GM12878 (cell line): Measurements from ENCODE around the gene PHF21B.

Experiments used
- DPF2 ChIP-seq: fragments of 450-650 bp; IDR thresholded peaks from 2 replicates; pipeline ENCODE4 v1.6.1; 2017; ENCODE audit warnings: mild to moderate bottlenecking
- GABPA ChIP-seq: IDR thresholded peaks from 2 replicates; pipeline ENCODE4 v1.6.1; 2014; ENCODE audit warnings: antibody characterized with exemption, low read depth, mild to moderate bottlenecking, inconsistent platforms
- JUND ChIP-seq: IDR thresholded peaks from 2 replicates; pipeline ENCODE4 v1.6.1; 2012; ENCODE audit warnings: low read depth, mild to moderate bottlenecking, low read length, improper control_type of control experiment, moderate library complexity
- KAT2A ChIP-seq: conservative IDR thresholded peaks from 2 replicates; pipeline ENCODE4 v1.6.1; 2011; ENCODE audit warnings: low read depth, low read length; ENCODE audit not compliant: control insufficient read depth
- MXI1 ChIP-seq: fragments of 150-350 bp; IDR thresholded peaks from 2 replicates; pipeline ENCODE4 v1.6.1; 2011; ENCODE audit warnings: low read depth, mild to moderate bottlenecking, inconsistent platforms, low read length, improper control_type of control experiment
- NR2F1 ChIP-seq: fragments of 450-650 bp; conservative IDR thresholded peaks from 2 replicates; pipeline ENCODE4 v1.6.1; 2017; ENCODE audit warnings: mild to moderate bottlenecking
- PAX8 ChIP-seq: fragments of 450-650 bp; IDR thresholded peaks from 2 replicates; pipeline ENCODE4 v1.6.1; 2017; ENCODE audit warnings: mild to moderate bottlenecking, moderate library complexity
- POLR2A ChIP-seq: IDR thresholded peaks from 2 replicates; pipeline ENCODE4 v1.6.1; 2011; ENCODE audit warnings: low read depth, mild to moderate bottlenecking, low read length
- SPI1 ChIP-seq: IDR thresholded peaks from 2 replicates; pipeline ENCODE4 v1.6.1; 2011; ENCODE audit warnings: low read depth, mild to moderate bottlenecking, low read length, moderate library complexity, borderline replicate concordance; ENCODE audit not compliant: insufficient read depth
- TF ChIP-seq, protein P1 (sequence below): IDR thresholded peaks from 2 replicates; pipeline ENCODE4 v1.6.1; 2012; ENCODE audit warnings: low read length, inconsistent platforms
- TF ChIP-seq, protein P2 (sequence below), 3 experiments: IDR thresholded peaks in 2 of 3; conservative IDR thresholded peaks in 1 of 3; 2 replicates each; pipeline ENCODE4 v1.5.1; 2011; ENCODE audit warnings: low read depth in 3 of 3, low read length in 3 of 3, mild to moderate bottlenecking in 3 of 3, control low read depth in 2 of 3, moderate library complexity in 2 of 3, inconsistent platforms in 1 of 3, mixed read lengths in 1 of 3; ENCODE audit not compliant: control insufficient read depth in 2 of 3, insufficient read depth in 1 of 3; ENCODE audit errors: extremely low read depth in 1 of 3

DNA sequence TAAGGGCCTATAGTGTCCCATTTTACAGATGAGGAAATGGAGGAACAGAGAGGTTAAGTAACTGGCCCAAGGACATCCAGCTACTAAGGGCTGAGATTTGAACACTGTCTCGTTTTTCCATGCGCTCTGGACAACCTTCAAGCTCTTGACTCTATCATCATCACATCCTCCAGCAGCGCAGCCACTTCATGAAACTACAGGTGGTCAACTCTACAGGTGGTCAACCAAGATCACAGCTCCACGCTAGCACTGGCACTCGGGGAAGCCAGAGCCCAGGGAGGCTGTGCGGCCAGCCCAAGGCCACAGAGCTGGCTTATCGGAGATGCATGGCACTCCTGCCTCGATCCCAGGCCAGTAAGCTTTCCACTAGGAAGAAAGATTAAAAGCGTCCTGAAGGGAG, 40.0 kb downstream of the PHF21B start:
- TF ChIP-seq PAX8: no peak
- TF ChIP-seq, protein P1, sequence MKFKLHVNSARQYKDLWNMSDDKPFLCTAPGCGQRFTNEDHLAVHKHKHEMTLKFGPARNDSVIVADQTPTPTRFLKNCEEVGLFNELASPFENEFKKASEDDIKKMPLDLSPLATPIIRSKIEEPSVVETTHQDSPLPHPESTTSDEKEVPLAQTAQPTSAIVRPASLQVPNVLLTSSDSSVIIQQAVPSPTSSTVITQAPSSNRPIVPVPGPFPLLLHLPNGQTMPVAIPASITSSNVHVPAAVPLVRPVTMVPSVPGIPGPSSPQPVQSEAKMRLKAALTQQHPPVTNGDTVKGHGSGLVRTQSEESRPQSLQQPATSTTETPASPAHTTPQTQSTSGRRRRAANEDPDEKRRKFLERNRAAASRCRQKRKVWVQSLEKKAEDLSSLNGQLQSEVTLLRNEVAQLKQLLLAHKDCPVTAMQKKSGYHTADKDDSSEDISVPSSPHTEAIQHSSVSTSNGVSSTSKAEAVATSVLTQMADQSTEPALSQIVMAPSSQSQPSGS: no peak
- no peak for TF ChIP-seq DPF2
- TF ChIP-seq, protein P2, sequence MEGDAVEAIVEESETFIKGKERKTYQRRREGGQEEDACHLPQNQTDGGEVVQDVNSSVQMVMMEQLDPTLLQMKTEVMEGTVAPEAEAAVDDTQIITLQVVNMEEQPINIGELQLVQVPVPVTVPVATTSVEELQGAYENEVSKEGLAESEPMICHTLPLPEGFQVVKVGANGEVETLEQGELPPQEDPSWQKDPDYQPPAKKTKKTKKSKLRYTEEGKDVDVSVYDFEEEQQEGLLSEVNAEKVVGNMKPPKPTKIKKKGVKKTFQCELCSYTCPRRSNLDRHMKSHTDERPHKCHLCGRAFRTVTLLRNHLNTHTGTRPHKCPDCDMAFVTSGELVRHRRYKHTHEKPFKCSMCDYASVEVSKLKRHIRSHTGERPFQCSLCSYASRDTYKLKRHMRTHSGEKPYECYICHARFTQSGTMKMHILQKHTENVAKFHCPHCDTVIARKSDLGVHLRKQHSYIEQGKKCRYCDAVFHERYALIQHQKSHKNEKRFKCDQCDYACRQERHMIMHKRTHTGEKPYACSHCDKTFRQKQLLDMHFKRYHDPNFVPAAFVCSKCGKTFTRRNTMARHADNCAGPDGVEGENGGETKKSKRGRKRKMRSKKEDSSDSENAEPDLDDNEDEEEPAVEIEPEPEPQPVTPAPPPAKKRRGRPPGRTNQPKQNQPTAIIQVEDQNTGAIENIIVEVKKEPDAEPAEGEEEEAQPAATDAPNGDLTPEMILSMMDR (IDR thresholded peaks at IDR 0.05 in 2 of 3, conservative IDR thresholded peaks at IDR 0.05 in 1 of 3; ENCODE audit: control insufficient read depth in 2 of 3, extremely low read depth in 1 of 3, insufficient read depth in 1 of 3, low read depth in 3 of 3, low read length in 3 of 3): no peak
- no peak for TF ChIP-seq SPI1
- TF ChIP-seq JUND: no peak
- no peak for TF ChIP-seq MXI1
- TF ChIP-seq NR2F1: no peak
- TF ChIP-seq POLR2A: no peak
- no peak for TF ChIP-seq GABPA
- no peak for TF ChIP-seq KAT2A
